Tibial nerve (tissue), 4 donors: Measurements from ENCODE around the gene NGFR.

Experiments
- CTCF ChIP-seq, 5 experiments: fragments of 200-600 bp in 3 of 5; fragments of 450-650 bp in 2 of 5; sonication (generic) in 3 of 5; IDR thresholded peaks; one replicate each; pipeline ENCODE4 v1.5.1; 2016 to 2019; ENCODE audit warnings: antibody characterized with exemption in 5 of 5, mild to moderate bottlenecking in 3 of 5, moderate library complexity in 2 of 5
- EP300 ChIP-seq, 2 donors: sonication (generic); formaldehyde crosslinking; IDR thresholded peaks; one replicate each; pipeline ENCODE4 v1.6.1; 2017; ENCODE audit warnings: antibody characterized with exemption in 2 of 2, mild to moderate bottlenecking in 1 of 2
- POLR2A ChIP-seq, 2 donors: fragments of 450-650 bp; IDR thresholded peaks; one replicate each; pipeline ENCODE4 v1.6.1; 2017; ENCODE audit warnings: antibody characterized with exemption in 2 of 2, mild to moderate bottlenecking in 2 of 2, moderate library complexity in 2 of 2

- no peak for TF ChIP-seq CTCF (IDR thresholded peaks at IDR 0.05)
- TF ChIP-seq EP300 (IDR thresholded peaks at IDR 0.05) = no peak
- no peak for TF ChIP-seq POLR2A (IDR thresholded peaks at IDR 0.05)
These were observed 28.1 kb downstream of the NGFR start for GRCh38 chr17:49523196-49523595.
